BLaER1 treated with 17β-estradiol and CSF1 and Interleukin-3, amounts not matched to agents 10 nM and 100 nM (cell line): ENCODE results near the gene ANAPC10.

Experiments used
- H3K27ac ChIP-seq, 11 experiments: shearing (Covaris generic); formaldehyde crosslinking; 2 replicates each; pipeline ENCODE4 v1.8.1; 2022
- H3K27me3 ChIP-seq, 11 experiments: shearing (Covaris generic); formaldehyde crosslinking; 2 replicates each; pipeline ENCODE4 v1.8.1; 2022
- H3K36me3 ChIP-seq, 11 experiments: shearing (Covaris generic); formaldehyde crosslinking; 2 replicates each; pipeline ENCODE4 v1.8.1; 2022
- H3K4me1 ChIP-seq, 10 experiments: shearing (Covaris generic); formaldehyde crosslinking; 2 replicates each; pipeline ENCODE4 v1.8.1; 2022
- H3K4me2 ChIP-seq, 11 experiments: shearing (Covaris generic); formaldehyde crosslinking; 2 replicates each; pipeline ENCODE4 v1.8.1; 2022
- H3K4me3 ChIP-seq, 10 experiments: shearing (Covaris generic); formaldehyde crosslinking; 2 replicates each; pipeline ENCODE4 v1.8.1; 2022
- H3K9ac ChIP-seq, 11 experiments: shearing (Covaris generic); formaldehyde crosslinking; 2 replicates each; pipeline ENCODE4 v1.8.1; 2022
- H3K9me3 ChIP-seq, 11 experiments: shearing (Covaris generic); formaldehyde crosslinking; replicated peaks in 1 of 11; 2 replicates each; pipeline ENCODE4 v1.8.1; 2022
- H4K20me1 ChIP-seq, 11 experiments: shearing (Covaris generic); formaldehyde crosslinking; 2 replicates each; pipeline ENCODE4 v1.8.1; 2022
- Cebpa-rat ChIP-seq, 11 experiments: shearing (Covaris generic); IDR thresholded peaks; 2 replicates each; pipeline ENCODE4 v1.8.1; 2022

Gene ANAPC10

GRCh38 chr4:145043306-145043705, 54.7 kb downstream of the ANAPC10 start:
- TF ChIP-seq Cebpa-rat (IDR thresholded peaks at IDR 0.05): no peak
- Histone ChIP-seq H3K27ac (no peak overlapping the region), H4K20me1 (peaks cover 0 to 10% (median 0%) of the 10 kb centered on the region in 11 experiments; a peak in 3 of 22 replicates), H3K4me3 (no peak overlapping the region), H3K36me3 (peaks cover 0 to 18% (median 12%) of the 10 kb centered on the region in 11 experiments; a peak in 9 of 22 replicates), H3K4me2 (no peak overlapping the region), H3K4me1 (peaks cover 0 to 26% (median 0%) of the 10 kb centered on the region in 10 experiments; a peak in 4 of 20 replicates), H3K9me3 (no peaks in the 10 kb centered on the region), H3K27me3 (no peaks in the 10 kb centered on the region), H3K9ac (no peak overlapping the region)

GRCh38 chr4:145042601-145043285, 55.3 kb downstream of the ANAPC10 start:
- Histone ChIP-seq H3K4me3 (no peak overlapping the region), H3K4me1 (peaks cover 0 to 29% (median 0%) of the 10 kb centered on the region in 10 experiments; a peak in 4 of 20 replicates), H3K27me3 (no peaks in the 10 kb centered on the region), H3K4me2 (no peak overlapping the region), H4K20me1 (peaks cover 0 to 10% (median 0%) of the 10 kb centered on the region in 11 experiments; a peak in 3 of 22 replicates), H3K9ac (no peak overlapping the region), H3K36me3 (peaks cover 0 to 23% (median 12%) of the 10 kb centered on the region in 11 experiments; a peak in 11 of 22 replicates), H3K9me3 (no peaks in the 10 kb centered on the region), H3K27ac (no peak overlapping the region)
- TF ChIP-seq Cebpa-rat (IDR thresholded peaks at IDR 0.05): no peak

- Histone ChIP-seq H3K9me3 (no peaks in the 10 kb centered on the region), H3K27ac (no peak overlapping the region), H3K4me3 (no peak overlapping the region), H3K4me2 (no peak overlapping the region), H3K4me1 (peaks cover 0 to 32% (median 0%) of the 10 kb centered on the region in 10 experiments; a peak in 5 of 20 replicates), H3K9ac (no peak overlapping the region), H3K36me3 (peaks cover 0 to 37% (median 16%) of the 10 kb centered on the region in 11 experiments; a peak in 12 of 22 replicates), H3K27me3 (no peaks in the 10 kb centered on the region), H4K20me1 (peaks cover 0 to 10% (median 0%) of the 10 kb centered on the region in 11 experiments; a peak in 3 of 22 replicates)
- TF ChIP-seq Cebpa-rat (IDR thresholded peaks at IDR 0.05): no peak
Observed at GRCh38 chr4:145041378-145041777, 56.6 kb downstream of the ANAPC10 start.

- no peak for TF ChIP-seq Cebpa-rat (IDR thresholded peaks at IDR 0.05)
Observed at GRCh38 chr4:145035494-145036136, 62.4 kb downstream of the ANAPC10 start.

GRCh38 chr4:145034727-145035211, 63.2 kb downstream of the ANAPC10 start:
- Histone ChIP-seq H3K27me3 (no peaks in the 10 kb centered on the region), H3K9ac (no peak overlapping the region), H3K36me3 (peaks cover 41 to 92% (median 65%) of the 10 kb centered on the region in 11 experiments), H3K4me3 (no peak overlapping the region), H3K9me3 (peaks cover 24 to 43% (median 36%) of the 10 kb centered on the region in 11 experiments), H3K4me1 (peaks cover 0 to 54% (median 0%) of the 10 kb centered on the region in 10 experiments; a peak in 9 of 20 replicates), H3K27ac (peak overlapping the region in 1 of 11 experiments; percentile 28; a peak in 2 of 22 replicates), H3K4me2 (peak overlapping the region in 2 of 11 experiments; percentile 54 to 64; a peak in 4 of 22 replicates), H4K20me1 (no peaks in the 10 kb centered on the region)
- no peak for TF ChIP-seq Cebpa-rat (IDR thresholded peaks at IDR 0.05)

More at GRCh38 chr4:145035494-145036136, 62.4 kb downstream of the ANAPC10 start:
- Histone ChIP-seq H3K4me2 (peak overlapping the region in 2 of 11 experiments; percentile 54 to 64; a peak in 4 of 22 replicates), H3K4me3 (no peak overlapping the region), H3K9me3 (peaks cover 19 to 34% (median 27%) of the 10 kb centered on the region in 11 experiments; a peak in 21 of 22 replicates), H3K4me1 (peaks cover 0 to 54% (median 0%) of the 10 kb centered on the region in 10 experiments; a peak in 9 of 20 replicates), H3K36me3 (peaks cover 35 to 92% (median 64%) of the 10 kb centered on the region in 11 experiments), H3K27ac (peak overlapping the region in 3 of 11 experiments; percentile 15 to 42 (median 29); a peak in 5 of 22 replicates), H3K27me3 (no peaks in the 10 kb centered on the region), H3K9ac (no peak overlapping the region), H4K20me1 (no peaks in the 10 kb centered on the region)

- H3K4me1 ChIP-seq: peaks cover 0 to 4% (median 1%) of the 10 kb centered on the region in 10 experiments; a peak in 9 of 20 replicates
- no peak for TF ChIP-seq Cebpa-rat (IDR thresholded peaks at IDR 0.05)
- no peak overlapping the region for H3K4me2 ChIP-seq
- H3K27ac ChIP-seq: no peak overlapping the region
- no peak overlapping the region for H3K4me3 ChIP-seq
- no peak overlapping the region for H3K9ac ChIP-seq
- H3K36me3 ChIP-seq: peaks cover 11 to 47% (median 35%) of the 10 kb centered on the region in 11 experiments; a peak in 21 of 22 replicates
- peaks cover 49 to 69% (median 63%) of the 10 kb centered on the region in 11 experiments for H3K9me3 ChIP-seq
- no peaks in the 10 kb centered on the region for H4K20me1 ChIP-seq
- H3K27me3 ChIP-seq: no peaks in the 10 kb centered on the region
Observed at GRCh38 chr4:145019346-145019745, 78.7 kb downstream of the ANAPC10 start.

- TF ChIP-seq Cebpa-rat (IDR thresholded peaks at IDR 0.05): no peak
- no peak overlapping the region for H3K4me3 ChIP-seq
- H3K9me3 ChIP-seq: peaks cover 22 to 54% (median 34%) of the 10 kb centered on the region in 11 experiments
- peaks cover 0 to 29% (median 20%) of the 10 kb centered on the region in 10 experiments; a peak in 18 of 20 replicates for H3K4me1 ChIP-seq
- no peaks in the 10 kb centered on the region for H4K20me1 ChIP-seq
- no peaks in the 10 kb centered on the region for H3K27me3 ChIP-seq
- H3K36me3 ChIP-seq: peaks cover 8 to 35% (median 22%) of the 10 kb centered on the region in 11 experiments; a peak in 20 of 22 replicates
- no peak overlapping the region for H3K9ac ChIP-seq
- peak overlapping the region in 4 of 11 experiments; percentile 23 to 72 (median 46); a peak in 4 of 22 replicates for H3K27ac ChIP-seq
- H3K4me2 ChIP-seq: peak overlapping the region in 6 of 11 experiments; percentile 16 to 68 (median 52); a peak in 8 of 22 replicates
Observed at GRCh38 chr4:145014365-145014764, 83.6 kb downstream of the ANAPC10 start.

GRCh38 chr4:145012841-145013240, 85.2 kb downstream of the ANAPC10 start:
- Histone ChIP-seq H3K36me3 (peaks cover 4 to 25% (median 13%) of the 10 kb centered on the region in 11 experiments; a peak in 17 of 22 replicates), H3K27me3 (no peaks in the 10 kb centered on the region), H3K4me1 (peaks cover 0 to 29% (median 20%) of the 10 kb centered on the region in 10 experiments; a peak in 18 of 20 replicates), H3K9ac (0 out of 22 replicates have a peak overlapping the region, but pooled peaks of 1 of the 11 experiments have one; percentile 41), H4K20me1 (no peaks in the 10 kb centered on the region), H3K27ac (peak overlapping the region; percentile 1 to 72 (median 47); a peak in 18 of 22 replicates), H3K4me3 (no peak overlapping the region), H3K4me2 (peak overlapping the region in 10 of 11 experiments; percentile 5 to 48 (median 22); a peak in 15 of 22 replicates), H3K9me3 (peaks cover 14 to 41% (median 24%) of the 10 kb centered on the region in 11 experiments; a peak in 20 of 22 replicates)
- TF ChIP-seq Cebpa-rat (IDR thresholded peaks at IDR 0.05): no peak
